Measurements from ENCODE around the gene TXNDC11. TPM values are rescaled to one million over a fixed set of nuclear protein-coding genes. Genes with fewer than 3 reads are reported as not detected.

The TXNDC11 gene
- total and polyA plus RNA-seq, 10 of the 15 experiments (the other 5 are each of a cell fraction or from before 2014, with no cell fraction given): 1.7 to 86.7 (median 54.4) TPM

GRCh38 chr16:11660565-11660964 lies 82.1 kb downstream of the TXNDC11 start (continued):
- TF ChIP-seq CEBPZ (IDR thresholded peaks at IDR 0.05; ENCODE audit: low read depth, low read length) (no peak), USF2 (IDR thresholded peaks at IDR 0.05; ENCODE audit: borderline replicate concordance, low read depth, low read length) (no peak), RELB (IDR thresholded peaks at IDR 0.05; ENCODE audit: low read depth) (no peak)
